HTR-8/SVneo (cell line): Measurements from ENCODE around the gene SRGAP3.

Experiments used
- DNase-seq: peaks from one replicate; pipeline ENCODE4 v3.0.0; 2011; ENCODE audit warnings: low spot score, mixed read lengths; ENCODE audit not compliant: insufficient read length
- FAIRE-seq: peaks from 2 replicates; lab custom pipeline; 2011; peaks lifted over from hg19 to GRCh38; lab: Jason Lieb, UNC

The SRGAP3 gene

DNA sequence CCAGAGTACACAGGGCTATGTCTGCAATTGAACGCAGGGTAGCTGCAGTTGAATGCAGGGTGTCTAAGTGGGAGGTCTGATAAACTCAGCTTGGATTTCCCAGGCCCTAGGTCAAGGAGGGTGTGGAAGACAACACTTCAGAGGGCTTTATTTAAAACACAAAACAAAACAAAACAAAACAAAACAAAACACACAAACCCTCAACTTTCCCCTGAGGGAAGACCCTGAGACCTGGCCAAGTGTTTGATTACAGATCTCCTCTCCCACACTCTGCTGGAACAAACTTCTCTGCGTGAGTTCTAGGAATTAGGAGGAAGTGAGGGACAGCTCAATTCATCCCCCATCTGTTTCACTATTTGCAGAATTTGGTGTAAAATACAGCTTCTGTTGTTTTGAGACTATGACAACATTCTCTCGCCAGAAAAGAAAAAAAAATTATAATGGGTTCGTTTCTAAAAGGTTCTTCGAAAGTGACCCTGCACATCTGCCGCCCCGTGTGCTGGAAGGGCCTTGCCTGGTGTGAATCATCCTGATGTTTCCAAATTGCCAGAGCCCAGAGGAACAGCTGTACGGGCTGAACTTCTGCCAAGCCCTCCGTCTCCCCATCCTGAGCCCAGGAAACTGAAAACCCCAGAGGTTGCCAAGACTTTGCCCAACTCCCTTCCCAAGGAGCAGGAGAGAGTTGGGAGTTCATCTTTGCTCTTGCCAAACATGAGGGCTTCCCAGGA lies 212.9 kb downstream of the SRGAP3 start:
- FAIRE-seq, result no peak
- no peak for DNase-seq

DNA sequence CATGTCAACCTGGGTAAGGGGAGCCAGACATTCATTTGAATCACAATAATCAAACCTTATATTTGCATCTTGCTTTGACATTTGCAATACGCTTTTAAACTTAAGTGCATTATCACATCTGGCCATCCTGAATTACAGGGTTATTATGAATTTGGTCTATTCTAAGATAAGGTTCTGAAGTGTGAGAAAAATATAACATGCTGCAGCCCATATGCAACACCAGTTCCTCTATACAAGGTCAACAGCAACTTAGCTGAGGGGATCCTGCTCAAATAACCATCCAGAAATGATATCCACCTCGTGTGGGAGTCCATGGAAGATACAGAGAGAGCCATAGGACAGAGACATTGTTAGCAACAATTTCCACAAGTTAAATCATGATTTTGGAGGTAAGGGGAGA lies 213.5 kb downstream of the SRGAP3 start:
- FAIRE-seq (no peak), DNase-seq (no peak)

GRCh38 chr3:9035473-9035872 lies 214.0 kb downstream of the SRGAP3 start:
- FAIRE-seq (no peak), DNase-seq (no peak)

GRCh38 chr3:9033867-9034266 lies 215.6 kb downstream of the SRGAP3 start:
- DNase-seq (no peak), FAIRE-seq (no peak)

- FAIRE-seq, result no peak
- DNase-seq, result no peak
Measured at GRCh38 chr3:9032231-9032777, 217.1 kb downstream of the SRGAP3 start.

DNA sequence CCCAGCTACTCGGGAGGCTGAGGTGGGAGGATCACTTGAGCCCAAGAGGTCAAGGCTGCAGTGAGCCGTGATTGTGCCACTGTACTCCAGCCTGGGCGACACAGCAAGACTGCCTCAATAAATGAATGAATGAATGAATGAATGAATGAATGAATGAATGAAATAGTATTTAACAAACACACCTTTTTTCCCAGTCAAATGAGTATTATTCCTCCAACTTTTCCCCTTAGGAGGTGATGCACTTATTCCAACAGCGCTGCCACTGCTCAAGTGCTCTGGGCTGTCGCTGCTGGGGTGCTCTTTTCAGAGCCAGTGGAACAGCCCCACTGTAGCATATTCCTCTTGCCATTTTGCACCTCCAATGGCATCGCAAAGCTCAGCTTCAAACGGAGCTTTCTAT lies 219.4 kb downstream of the SRGAP3 start:
- no peak for FAIRE-seq
- DNase-seq, result no peak

- DNase-seq, result no peak
- no peak for FAIRE-seq
Measured at GRCh38 chr3:9028134-9028533, 221.3 kb downstream of the SRGAP3 start.

DNA sequence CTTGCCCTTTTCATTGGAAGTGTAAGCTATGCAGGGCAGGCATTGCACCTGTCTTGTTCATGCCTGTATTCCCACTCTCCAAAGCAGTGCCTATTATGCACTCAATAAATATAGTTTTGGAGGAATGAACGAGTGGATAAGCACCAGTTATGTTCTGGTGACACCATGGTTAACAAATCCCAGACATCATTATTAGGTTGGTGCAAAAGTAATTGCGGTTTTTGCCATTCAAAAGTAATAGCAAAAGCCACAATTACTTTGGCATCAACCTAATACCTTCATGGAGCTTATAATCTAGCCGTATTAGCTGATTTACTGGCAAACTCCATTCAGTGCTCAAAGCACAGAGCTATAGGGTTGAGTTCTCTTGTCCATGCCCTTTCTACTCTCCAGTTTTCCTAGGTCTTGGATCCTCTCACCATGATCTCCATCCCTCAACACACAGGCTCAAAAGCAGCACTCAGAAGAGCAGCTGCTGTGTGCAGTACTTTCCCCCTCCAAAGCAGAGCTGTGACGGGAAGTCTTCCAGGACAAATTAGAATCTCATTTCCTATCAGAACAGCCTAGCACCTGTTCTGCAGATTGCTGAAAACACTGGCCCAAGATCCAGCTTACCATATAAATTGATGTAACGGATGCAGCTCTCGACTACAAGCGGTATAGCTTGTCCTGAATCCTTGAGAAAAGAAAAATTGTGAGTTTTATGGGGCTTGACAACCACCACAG lies 223.0 kb downstream of the SRGAP3 start:
- DNase-seq (no peak), FAIRE-seq (no peak)

- DNase-seq (no peak), FAIRE-seq (no peak)
Measured at GRCh38 chr3:9024341-9024740, 225.1 kb downstream of the SRGAP3 start.

GRCh38 chr3:9023226-9023590 lies 226.2 kb downstream of the SRGAP3 start:
- no peak for FAIRE-seq

DNA sequence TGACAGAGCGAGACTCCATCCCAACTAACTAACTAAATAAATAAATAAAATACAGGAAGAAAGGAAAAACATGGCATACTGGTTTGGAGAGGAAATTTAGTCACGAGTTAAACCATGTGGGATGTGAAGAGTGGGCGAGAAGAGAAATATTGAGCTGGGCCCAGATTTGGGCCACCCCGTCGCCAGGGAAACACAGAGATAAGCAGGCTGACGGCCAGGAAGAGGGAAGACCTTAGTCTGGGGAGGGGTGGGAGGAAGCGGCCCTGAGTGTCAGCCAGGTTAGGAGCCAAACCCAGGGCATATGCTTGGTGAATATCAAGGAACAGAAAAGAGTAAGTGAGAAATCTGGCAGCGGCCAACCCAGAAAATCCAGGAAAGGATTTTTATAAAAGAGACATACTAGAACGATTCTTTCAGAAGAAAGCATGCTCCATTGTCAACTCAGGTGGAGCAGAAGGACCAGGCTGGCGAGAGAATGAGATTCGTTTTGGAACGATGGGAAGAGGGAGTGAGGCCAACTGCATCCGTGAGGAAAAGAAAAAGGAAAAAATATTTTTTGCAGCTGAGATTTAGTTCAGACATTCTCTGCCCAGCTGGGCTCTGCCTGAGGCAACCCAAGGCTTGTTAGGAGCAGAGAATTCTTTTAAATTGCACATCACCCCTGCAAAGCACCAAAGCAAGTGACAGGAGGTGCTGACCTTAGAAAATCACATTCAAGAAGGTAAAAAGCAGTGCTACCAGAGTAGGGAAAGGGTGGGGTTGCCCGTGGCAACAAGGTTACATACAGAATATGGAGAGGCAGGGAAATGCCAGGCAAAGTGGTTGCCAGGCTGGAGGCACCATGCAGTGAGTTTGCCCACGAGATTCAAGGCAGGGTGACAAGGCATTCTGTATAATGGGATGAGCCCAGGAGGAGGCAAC lies 226.9 kb downstream of the SRGAP3 start:
- FAIRE-seq (no peak), DNase-seq (no peak)

More at GRCh38 chr3:9023226-9023590, 226.2 kb downstream of the SRGAP3 start:
- DNase-seq, result no peak

DNA sequence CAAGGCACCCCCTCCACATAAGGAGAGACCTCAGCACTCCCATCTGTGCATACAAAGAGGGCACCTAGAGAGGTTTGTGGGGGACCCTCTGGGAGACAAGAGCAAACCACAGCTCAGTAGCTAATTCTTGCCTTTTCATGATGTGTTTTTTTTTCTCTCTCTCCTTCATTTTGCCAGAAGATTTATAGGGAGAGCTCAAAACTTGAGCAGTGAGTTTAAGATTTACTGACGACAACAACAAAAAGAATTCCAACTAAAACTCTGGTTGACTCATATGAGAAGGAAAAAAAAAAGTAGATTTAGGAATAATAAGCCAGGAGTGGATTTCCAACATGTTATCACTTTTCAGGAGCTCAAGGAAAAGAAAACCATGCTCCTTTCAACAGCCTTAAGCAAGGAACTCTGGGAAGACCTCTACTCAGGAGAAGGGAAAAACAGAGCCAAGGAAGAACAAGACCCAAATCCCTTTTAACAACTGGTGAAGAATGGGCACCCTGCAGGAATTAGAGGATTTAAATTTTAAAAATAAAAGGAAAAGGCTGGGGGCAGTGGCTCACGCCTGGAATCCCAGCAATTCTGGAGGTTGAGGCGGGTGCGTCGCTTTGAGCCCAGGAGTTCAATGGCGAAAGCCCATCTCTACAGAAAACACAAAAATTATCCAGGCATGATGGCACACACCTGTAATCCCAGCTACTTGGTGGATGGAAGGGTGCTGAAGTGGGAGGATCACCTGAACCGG lies 228.0 kb downstream of the SRGAP3 start:
- DNase-seq (no peak), FAIRE-seq (no peak)

- DNase-seq (no peak), FAIRE-seq (no peak)
Measured at GRCh38 chr3:9020426-9020825, 229.0 kb downstream of the SRGAP3 start.

GRCh38 chr3:9019259-9019961 lies 230.0 kb downstream of the SRGAP3 start:
- DNase-seq (no peak), FAIRE-seq (no peak)

DNA sequence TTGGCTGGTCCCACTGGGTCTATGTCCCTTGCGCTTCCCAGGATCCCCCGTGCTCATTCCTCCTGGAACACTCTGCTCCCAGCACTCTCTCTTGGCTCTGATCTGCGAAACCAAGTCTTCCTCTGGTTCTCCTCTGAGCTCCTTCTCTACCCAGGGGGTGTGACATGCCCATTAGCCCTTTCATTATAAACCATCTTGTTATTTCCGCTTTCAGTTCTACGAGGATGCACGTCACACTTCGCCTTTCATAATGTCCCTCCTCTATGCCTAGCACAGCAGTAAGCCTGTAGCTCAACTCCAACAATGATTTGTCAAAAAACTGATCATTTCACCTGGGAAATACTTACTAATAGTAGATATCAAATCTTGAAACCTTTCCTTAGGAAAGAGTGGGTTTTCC lies 234.2 kb downstream of the SRGAP3 start:
- DNase-seq, result no peak
- FAIRE-seq, result no peak

- DNase-seq (peak; percentile 31), FAIRE-seq (peak; percentile 13)
Measured at GRCh38 chr3:9013782-9014563, 235.5 kb downstream of the SRGAP3 start.

GRCh38 chr3:9012521-9012920 lies 236.9 kb downstream of the SRGAP3 start:
- DNase-seq (no peak), FAIRE-seq (no peak)

DNA sequence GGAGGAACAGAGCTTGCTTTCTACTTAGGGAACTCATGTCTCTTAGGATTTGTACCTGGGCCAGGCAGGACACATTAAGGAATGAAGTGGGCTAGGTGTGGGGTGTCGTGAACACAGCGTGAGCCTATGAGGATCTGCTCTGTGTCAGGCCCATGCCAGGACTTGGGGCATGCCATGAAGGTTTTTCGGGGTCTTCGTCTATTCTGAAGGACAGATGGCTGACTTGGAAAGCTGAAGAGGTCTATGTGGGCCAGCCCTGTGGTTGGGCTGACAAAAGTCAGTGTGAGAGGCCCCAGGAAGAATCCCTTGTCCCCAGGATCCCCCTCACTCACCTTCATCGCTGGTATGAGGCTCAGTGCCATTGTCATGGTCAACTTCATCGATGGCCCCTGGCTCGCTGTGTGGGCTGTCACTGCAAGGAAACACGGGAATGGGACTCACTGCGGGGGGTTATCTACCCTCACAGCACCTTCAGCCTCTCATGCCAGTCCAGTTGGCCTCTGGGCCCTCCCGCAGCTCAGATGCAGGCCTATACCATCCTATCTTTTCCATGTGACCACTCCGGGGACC lies 239.4 kb downstream of the SRGAP3 start:
- FAIRE-seq (no peak), DNase-seq (no peak)
